Loucy (cell line): ENCODE measurements around the gene ERC1.

ENCODE experiments used
- H2AFZ ChIP-seq: fragments of 200-600 bp; sonication (generic); 2 replicates; pipeline ENCODE4 v1.6.0; 2016; ENCODE audit warnings: antibody characterized with exemption, mild to moderate bottlenecking, low read length, moderate library complexity
- H3F3A ChIP-seq: fragments of 200-600 bp; 2 replicates; pipeline ENCODE4 v1.6.0; 2016; ENCODE audit warnings: antibody characterized with exemption, low read depth, mild to moderate bottlenecking
- H3K27me3 ChIP-seq: fragments of 200-600 bp; sonication (generic); 2 replicates; pipeline ENCODE4 v1.6.1; 2014; ENCODE audit warnings: low read length, mild to moderate bottlenecking; ENCODE audit not compliant: insufficient read depth, poor library complexity, severe bottlenecking
- H3K36me3 ChIP-seq: fragments of 200-600 bp; sonication (generic); 2 replicates; pipeline ENCODE4 v1.6.1; 2016; ENCODE audit warnings: low read length; ENCODE audit not compliant: insufficient read depth
- H3K4me1 ChIP-seq: fragments of 200-600 bp; sonication (generic); 2 replicates; pipeline ENCODE4 v1.5.1; 2014; ENCODE audit warnings: low read length, mild to moderate bottlenecking; ENCODE audit not compliant: insufficient read depth, poor library complexity, severe bottlenecking
- H3K4me2 ChIP-seq: fragments of 200-600 bp; sonication (generic); 2 replicates; pipeline ENCODE4 v1.6.0; 2014; ENCODE audit warnings: antibody characterized with exemption, low read length, low read depth, mild to moderate bottlenecking; ENCODE audit not compliant: poor library complexity, severe bottlenecking
- H3K4me3 ChIP-seq: fragments of 200-600 bp; sonication (generic); 2 replicates; pipeline ENCODE4 v1.5.1; 2014; ENCODE audit warnings: low read length, mild to moderate bottlenecking, mixed read lengths; ENCODE audit not compliant: poor library complexity, severe bottlenecking
- H3K79me2 ChIP-seq: fragments of 200-600 bp; sonication (generic); 2 replicates; pipeline ENCODE4 v1.6.1; 2014; ENCODE audit warnings: low read length; ENCODE audit not compliant: insufficient read depth
- H3K9ac ChIP-seq: fragments of 200-600 bp; sonication (generic); 2 replicates; pipeline ENCODE4 v1.6.0; 2014; ENCODE audit warnings: mild to moderate bottlenecking, low read depth, low read length, moderate library complexity; ENCODE audit not compliant: poor library complexity, severe bottlenecking
- H3K9me2 ChIP-seq: fragments of 200-600 bp; sonication (generic); replicated peaks from 2 replicates; pipeline ENCODE4 v1.6.1; 2016; ENCODE audit warnings: low read depth, low read length, mixed read lengths
- H3K9me3 ChIP-seq: fragments of 200-600 bp; sonication (generic); 2 replicates; pipeline ENCODE4 v1.6.1; 2014; ENCODE audit warnings: mild to moderate bottlenecking, antibody characterized with exemption, low read length, low read depth; ENCODE audit not compliant: insufficient read depth
- H4K20me1 ChIP-seq: fragments of 200-600 bp; sonication (generic); 2 replicates; pipeline ENCODE4 v1.6.0; 2014; ENCODE audit warnings: antibody characterized with exemption, low read length, mild to moderate bottlenecking; ENCODE audit not compliant: insufficient read depth, poor library complexity, severe bottlenecking
- EZH2phosphoT487 ChIP-seq: fragments of 200-600 bp; IDR thresholded peaks from 2 replicates; pipeline ENCODE4 v1.6.1; 2018; ENCODE audit warnings: antibody characterized with exemption, mild to moderate bottlenecking, moderate library complexity, borderline replicate concordance
- TF ChIP-seq, protein P1 (sequence below): fragments of 200-600 bp; sonication (generic); conservative IDR thresholded peaks from 2 replicates; pipeline ENCODE4 v1.5.1; 2014; ENCODE audit warnings: mild to moderate bottlenecking, antibody characterized with exemption, low read length

The ERC1 gene

DNA sequence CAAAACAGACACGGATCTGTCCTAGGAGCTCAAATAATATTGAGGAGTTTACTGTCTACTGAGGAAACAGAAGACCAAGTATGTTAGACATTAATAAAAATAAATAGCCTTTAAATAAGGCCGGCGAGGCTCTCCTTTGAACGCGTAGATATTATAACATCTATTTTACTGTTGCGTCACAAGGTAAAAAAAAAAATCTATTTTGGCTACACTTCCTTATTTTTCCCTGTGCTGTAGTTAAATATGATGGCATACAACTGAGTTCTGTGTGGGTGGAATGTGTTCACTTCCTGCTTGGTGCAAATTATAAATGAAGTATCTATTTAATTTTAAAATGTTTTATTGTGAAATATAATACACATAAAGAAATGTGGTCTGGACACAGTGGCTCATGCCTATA lies 24.3 kb upstream of the ERC1 start:
- Histone ChIP-seq H3K27me3 (no peaks in the 10 kb centered on the region), H3F3A (no peaks in the 10 kb centered on the region; the same call in 1 of the 2 replicates), H3K4me3 (no peak overlapping the region), H3K9me3 (no peaks in the 10 kb centered on the region), H3K36me3 (no peaks in the 10 kb centered on the region), H3K9me2 (no peaks in the 10 kb centered on the region), H3K9ac (no peak overlapping the region), H3K4me2 (no peak overlapping the region), H2AFZ (no peak overlapping the region), H4K20me1 (no peaks in the 10 kb centered on the region), H3K79me2 (no peaks in the 10 kb centered on the region), H3K4me1 (no peaks in the 10 kb centered on the region)
- TF ChIP-seq, protein P1, sequence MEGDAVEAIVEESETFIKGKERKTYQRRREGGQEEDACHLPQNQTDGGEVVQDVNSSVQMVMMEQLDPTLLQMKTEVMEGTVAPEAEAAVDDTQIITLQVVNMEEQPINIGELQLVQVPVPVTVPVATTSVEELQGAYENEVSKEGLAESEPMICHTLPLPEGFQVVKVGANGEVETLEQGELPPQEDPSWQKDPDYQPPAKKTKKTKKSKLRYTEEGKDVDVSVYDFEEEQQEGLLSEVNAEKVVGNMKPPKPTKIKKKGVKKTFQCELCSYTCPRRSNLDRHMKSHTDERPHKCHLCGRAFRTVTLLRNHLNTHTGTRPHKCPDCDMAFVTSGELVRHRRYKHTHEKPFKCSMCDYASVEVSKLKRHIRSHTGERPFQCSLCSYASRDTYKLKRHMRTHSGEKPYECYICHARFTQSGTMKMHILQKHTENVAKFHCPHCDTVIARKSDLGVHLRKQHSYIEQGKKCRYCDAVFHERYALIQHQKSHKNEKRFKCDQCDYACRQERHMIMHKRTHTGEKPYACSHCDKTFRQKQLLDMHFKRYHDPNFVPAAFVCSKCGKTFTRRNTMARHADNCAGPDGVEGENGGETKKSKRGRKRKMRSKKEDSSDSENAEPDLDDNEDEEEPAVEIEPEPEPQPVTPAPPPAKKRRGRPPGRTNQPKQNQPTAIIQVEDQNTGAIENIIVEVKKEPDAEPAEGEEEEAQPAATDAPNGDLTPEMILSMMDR = no peak
- no peak for TF ChIP-seq EZH2phosphoT487

DNA sequence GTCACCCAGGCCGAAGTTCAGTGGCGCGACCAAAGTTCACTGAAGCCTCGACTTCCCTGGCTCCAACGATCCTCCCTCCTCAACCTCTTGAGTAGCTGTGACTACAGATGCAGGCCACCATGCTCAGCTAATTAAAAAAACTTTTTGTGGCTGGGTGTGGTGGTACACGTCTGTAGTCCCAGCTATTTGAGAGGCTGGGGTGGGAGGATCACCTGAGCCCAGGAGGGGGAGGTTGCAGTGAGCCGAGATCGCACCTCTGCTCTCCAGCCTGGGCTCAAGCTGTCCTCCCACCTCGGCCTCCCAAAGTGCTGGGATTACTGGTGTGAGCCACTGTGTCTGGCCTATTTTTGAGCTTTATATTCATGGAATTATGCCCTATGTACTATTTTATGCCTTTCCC lies 23.4 kb upstream of the ERC1 start:
- Histone ChIP-seq H3K27me3 (no peaks in the 10 kb centered on the region), H4K20me1 (no peaks in the 10 kb centered on the region), H3K4me3 (no peak overlapping the region), H3K9ac (no peak overlapping the region), H3K36me3 (no peaks in the 10 kb centered on the region), H3K9me3 (no peaks in the 10 kb centered on the region), H3K4me2 (no peak overlapping the region), H2AFZ (no peak overlapping the region), H3K9me2 (no peaks in the 10 kb centered on the region), H3K4me1 (no peaks in the 10 kb centered on the region), H3K79me2 (no peaks in the 10 kb centered on the region), H3F3A (no peaks in the 10 kb centered on the region; the same call in 1 of the 2 replicates)
- TF ChIP-seq, protein P1 = no peak
- TF ChIP-seq EZH2phosphoT487 = no peak

DNA sequence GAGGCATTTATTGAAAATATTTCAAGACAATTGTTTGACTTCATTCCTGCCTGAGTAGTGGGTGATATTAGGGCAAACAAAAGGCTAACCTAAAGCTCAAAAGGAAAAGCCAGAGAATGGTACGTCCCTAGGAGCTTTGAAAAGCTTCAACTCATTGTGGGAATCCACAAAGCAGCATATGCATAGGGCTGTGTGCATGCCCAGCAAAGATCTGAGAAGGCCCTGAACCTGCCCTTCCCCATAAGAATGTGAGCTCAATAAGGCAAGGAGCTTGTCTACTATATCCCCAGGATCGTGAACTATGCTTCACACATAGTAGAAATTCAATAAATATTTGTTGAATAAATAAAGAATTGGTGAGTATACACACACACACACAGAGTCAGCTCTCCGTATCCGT lies 22.5 kb upstream of the ERC1 start:
- no peaks in the 10 kb centered on the region for H3K36me3 ChIP-seq
- H3K4me1 ChIP-seq = no peaks in the 10 kb centered on the region
- no peaks in the 10 kb centered on the region for H3K9me3 ChIP-seq
- no peaks in the 10 kb centered on the region for H4K20me1 ChIP-seq
- no peak overlapping the region for H3K9ac ChIP-seq
- H2AFZ ChIP-seq = no peak overlapping the region
- H3K27me3 ChIP-seq = no peaks in the 10 kb centered on the region
- H3K4me3 ChIP-seq = no peak overlapping the region
- H3K9me2 ChIP-seq = no peaks in the 10 kb centered on the region
- TF ChIP-seq EZH2phosphoT487 = no peak
- TF ChIP-seq, protein P1 = no peak
- no peaks in the 10 kb centered on the region; the same call in 1 of the 2 replicates for H3F3A ChIP-seq
- no peaks in the 10 kb centered on the region for H3K79me2 ChIP-seq
- no peak overlapping the region for H3K4me2 ChIP-seq
